ENCODE results near the gene PYGB. TPM values are rescaled to one million over a fixed set of nuclear protein-coding genes. Genes with fewer than 3 reads are reported as not detected.

The PYGB gene
- total RNA-seq, 1 donor from 2014 or later: 117 TPM

GRCh38 chr20:25212242-25212641 lies 35.6 kb upstream of the PYGB start:
- H3K4me3 ChIP-seq: no peak overlapping the region
- H3K4me1 ChIP-seq: no peaks in the 10 kb centered on the region
- H3K36me3 ChIP-seq: peaks cover 0 to 66% of the 10 kb centered on the region in 2 donors
- TF ChIP-seq POLR2AphosphoS5 (IDR thresholded peaks at IDR 0.05; ENCODE audit: insufficient read depth in 1 of 2, low read depth in 1 of 2): no peak
- no peak for TF ChIP-seq CTCF (IDR thresholded peaks at IDR 0.05)
- TF ChIP-seq POLR2A (IDR thresholded peaks at IDR 0.05): no peak
- H3K27me3 ChIP-seq: no peaks in the 10 kb centered on the region
- H3K9me3 ChIP-seq: no peaks in the 10 kb centered on the region
- peak in 1 of 2 donors; percentile 84 for DNase-seq (ENCODE audit: extremely low spot score in 2 of 2)
- no peak overlapping the region for H3K27ac ChIP-seq
- intact Hi-C loops (cut with DNase I): no loop called here

GRCh38 chr20:25213566-25214425 lies 34.1 kb upstream of the PYGB start:
- TF ChIP-seq CTCF (IDR thresholded peaks at IDR 0.05) (no peak), POLR2A (IDR thresholded peaks at IDR 0.05) (no peak), POLR2AphosphoS5 (IDR thresholded peaks at IDR 0.05; ENCODE audit: insufficient read depth in 1 of 2, low read depth in 1 of 2) (no peak)
- no peaks in the 10 kb centered on the region for H3K4me1 ChIP-seq
- H3K9me3 ChIP-seq: no peaks in the 10 kb centered on the region
- no peak overlapping the region for H3K27ac ChIP-seq
- H3K36me3 ChIP-seq: peaks cover 0 to 71% of the 10 kb centered on the region in 2 donors
- H3K27me3 ChIP-seq: no peaks in the 10 kb centered on the region
- no peak for DNase-seq (ENCODE audit: extremely low spot score in 2 of 2)
- H3K4me3 ChIP-seq: no peak overlapping the region
- intact Hi-C loops (cut with DNase I): no loop called here

GRCh38 chr20:25214426-25214790 lies 33.5 kb upstream of the PYGB start:
- Histone ChIP-seq H3K27me3 (no peaks in the 10 kb centered on the region), H3K27ac (no peak overlapping the region), H3K9me3 (no peaks in the 10 kb centered on the region), H3K4me1 (no peaks in the 10 kb centered on the region), H3K36me3 (peaks cover 0 to 75% of the 10 kb centered on the region in 2 donors), H3K4me3 (no peak overlapping the region)
- peak in 1 of 2 donors; percentile 72 for DNase-seq (ENCODE audit: extremely low spot score in 2 of 2)
- intact Hi-C loops (cut with DNase I): no loop called here
- TF ChIP-seq POLR2AphosphoS5 (IDR thresholded peaks at IDR 0.05; ENCODE audit: insufficient read depth in 1 of 2, low read depth in 1 of 2): no peak
- no peak for TF ChIP-seq POLR2A (IDR thresholded peaks at IDR 0.05)
- no peak for TF ChIP-seq CTCF (IDR thresholded peaks at IDR 0.05)

- TF ChIP-seq POLR2AphosphoS5 (IDR thresholded peaks at IDR 0.05; ENCODE audit: insufficient read depth in 1 of 2, low read depth in 1 of 2) (no peak), CTCF (IDR thresholded peaks at IDR 0.05) (no peak), POLR2A (IDR thresholded peaks at IDR 0.05) (no peak)
- peaks cover 0 to 76% of the 10 kb centered on the region in 2 donors for H3K36me3 ChIP-seq
- no peaks in the 10 kb centered on the region for H3K4me1 ChIP-seq
- no peak overlapping the region for H3K4me3 ChIP-seq
- intact Hi-C loops (cut with DNase I): no loop called here
- no peaks in the 10 kb centered on the region for H3K9me3 ChIP-seq
- DNase-seq (ENCODE audit: extremely low spot score in 2 of 2): no peak
- H3K27ac ChIP-seq: no peak overlapping the region
- no peaks in the 10 kb centered on the region for H3K27me3 ChIP-seq
Measured at GRCh38 chr20:25214819-25215218, 33.1 kb upstream of the PYGB start.

- Histone ChIP-seq H3K4me3 (no peak overlapping the region), H3K9me3 (no peaks in the 10 kb centered on the region), H3K27ac (no peak overlapping the region), H3K36me3 (peaks cover 0 to 71% of the 10 kb centered on the region in 2 donors), H3K27me3 (no peaks in the 10 kb centered on the region), H3K4me1 (no peaks in the 10 kb centered on the region)
- TF ChIP-seq POLR2A (IDR thresholded peaks at IDR 0.05): no peak
- TF ChIP-seq CTCF (IDR thresholded peaks at IDR 0.05): no peak
- TF ChIP-seq POLR2AphosphoS5 (IDR thresholded peaks at IDR 0.05; ENCODE audit: insufficient read depth in 1 of 2, low read depth in 1 of 2): no peak
- no peak for DNase-seq (ENCODE audit: extremely low spot score in 2 of 2)
- intact Hi-C loops (cut with DNase I): no loop called here
Measured at GRCh38 chr20:25215521-25215920, 32.4 kb upstream of the PYGB start.
